ENCODE measurements around the gene VWCE.
A peak's percentile ranks its signal among the peaks of the same experiment; 100 is the strongest.
"Not testable (repeated sequence)": the region's sequence is repeated elsewhere in the genome, so short reads cannot be mapped to it uniquely, and the experiment has no call there.

Gene VWCE

DNA sequence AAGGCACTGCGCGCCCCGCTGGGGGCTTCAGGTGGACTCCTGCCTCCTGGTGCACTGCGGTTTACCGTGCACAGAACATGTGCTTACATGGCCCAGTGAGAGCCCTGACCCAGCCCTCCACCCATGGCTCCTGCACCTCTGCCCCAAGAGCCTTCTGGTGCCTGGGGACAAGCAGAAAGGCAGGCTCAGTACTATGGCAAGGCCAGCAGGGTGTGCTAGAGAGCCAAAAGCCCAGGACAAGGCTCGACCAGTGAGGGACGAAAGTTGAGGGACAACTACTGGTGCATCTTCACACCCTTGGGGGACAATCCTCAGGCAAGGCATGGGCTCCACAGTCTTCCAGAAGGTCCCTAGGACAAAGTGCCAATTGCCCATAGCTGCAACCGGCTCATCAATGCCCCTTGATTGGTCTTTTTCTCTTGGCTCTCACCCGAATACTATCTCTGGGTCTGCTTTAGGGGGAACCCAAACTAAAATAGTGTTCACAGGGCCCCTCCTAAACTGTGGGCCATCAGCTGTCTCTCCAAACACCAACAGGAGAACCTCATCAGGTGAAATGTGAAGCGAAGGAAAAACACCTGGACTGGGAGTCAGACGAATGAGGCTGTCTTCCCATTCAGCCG lies 40.6 kb downstream of the VWCE start:
- H3K4me3 ChIP-seq (ENCODE audit: low read depth, low read length): no peak overlapping the region
- peak; percentile 19 for DNase-seq (ENCODE audit: low read depth)
- TF ChIP-seq, protein P1, sequence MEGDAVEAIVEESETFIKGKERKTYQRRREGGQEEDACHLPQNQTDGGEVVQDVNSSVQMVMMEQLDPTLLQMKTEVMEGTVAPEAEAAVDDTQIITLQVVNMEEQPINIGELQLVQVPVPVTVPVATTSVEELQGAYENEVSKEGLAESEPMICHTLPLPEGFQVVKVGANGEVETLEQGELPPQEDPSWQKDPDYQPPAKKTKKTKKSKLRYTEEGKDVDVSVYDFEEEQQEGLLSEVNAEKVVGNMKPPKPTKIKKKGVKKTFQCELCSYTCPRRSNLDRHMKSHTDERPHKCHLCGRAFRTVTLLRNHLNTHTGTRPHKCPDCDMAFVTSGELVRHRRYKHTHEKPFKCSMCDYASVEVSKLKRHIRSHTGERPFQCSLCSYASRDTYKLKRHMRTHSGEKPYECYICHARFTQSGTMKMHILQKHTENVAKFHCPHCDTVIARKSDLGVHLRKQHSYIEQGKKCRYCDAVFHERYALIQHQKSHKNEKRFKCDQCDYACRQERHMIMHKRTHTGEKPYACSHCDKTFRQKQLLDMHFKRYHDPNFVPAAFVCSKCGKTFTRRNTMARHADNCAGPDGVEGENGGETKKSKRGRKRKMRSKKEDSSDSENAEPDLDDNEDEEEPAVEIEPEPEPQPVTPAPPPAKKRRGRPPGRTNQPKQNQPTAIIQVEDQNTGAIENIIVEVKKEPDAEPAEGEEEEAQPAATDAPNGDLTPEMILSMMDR (IDR thresholded peaks at IDR 0.05; ENCODE audit: low read depth, low read length, missing control alignments): peak; percentile 99

DNA sequence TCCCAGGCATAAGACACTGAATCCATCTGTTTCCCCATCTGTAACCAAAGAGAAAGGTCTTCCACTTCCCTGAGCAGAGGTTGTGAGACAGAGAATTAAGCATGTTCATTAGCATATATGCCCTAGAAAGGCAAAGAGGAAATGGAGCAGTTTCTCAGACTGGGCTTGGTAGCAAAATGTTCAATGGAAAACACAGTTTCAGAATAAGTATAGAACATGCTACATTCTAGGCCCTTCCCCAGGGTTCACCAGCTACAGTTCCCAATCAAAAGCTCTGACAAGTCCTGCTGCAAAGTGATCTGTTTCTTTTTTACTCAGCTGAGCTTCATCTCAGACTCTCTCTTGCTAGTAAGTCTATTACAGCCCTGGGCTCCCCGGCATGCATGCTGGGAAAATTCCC lies 42.8 kb downstream of the VWCE start:
- not testable (repeated sequence) for H3K4me3 ChIP-seq (ENCODE audit: low read depth, low read length); DNase-seq (ENCODE audit: low read depth)

DNA sequence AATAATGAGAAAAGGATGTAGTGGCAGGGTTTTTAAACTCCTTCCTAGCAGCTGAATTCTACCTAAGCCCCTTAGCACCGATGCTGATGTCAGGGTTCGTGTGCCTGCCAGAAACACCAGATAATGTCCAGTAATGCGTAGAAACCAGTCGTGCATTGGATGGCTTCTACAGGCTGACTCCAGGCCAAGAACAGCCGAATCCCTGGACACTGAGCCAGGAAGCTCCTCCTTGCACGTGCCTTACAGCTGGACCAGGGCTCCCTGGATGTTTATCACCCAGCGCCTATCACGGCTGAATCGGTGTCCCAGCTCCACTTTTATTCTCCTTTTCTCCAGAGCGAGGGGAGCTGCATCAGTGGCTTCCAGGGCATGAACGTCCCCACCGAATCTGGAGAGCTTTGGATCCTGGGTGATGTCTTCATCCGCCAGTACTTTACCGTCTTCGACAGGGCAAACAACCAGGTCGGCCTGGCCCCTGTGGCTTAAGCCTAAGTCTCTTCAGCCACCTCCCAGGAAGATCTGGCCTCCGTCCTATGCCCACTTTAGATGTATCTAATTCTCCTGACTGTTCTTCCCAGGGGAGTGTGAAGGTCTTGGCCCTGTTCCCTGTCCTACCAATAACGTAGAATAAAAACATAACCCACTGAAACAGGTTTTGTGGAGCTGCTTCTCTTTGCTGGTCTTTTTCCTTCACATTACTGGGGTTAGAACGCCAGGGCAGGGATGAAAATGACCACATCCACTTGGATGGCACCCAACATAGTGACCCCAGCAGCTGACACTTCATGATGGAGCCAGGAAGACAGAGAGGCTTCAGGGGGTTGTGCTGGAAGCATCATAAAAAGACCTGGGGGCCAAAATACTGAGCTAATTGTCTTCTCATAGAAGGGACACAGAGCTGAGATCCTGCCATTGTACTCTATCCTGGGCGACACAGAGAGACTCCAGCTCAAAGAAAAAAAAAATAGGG lies 44.0 kb downstream of the VWCE start:
- not testable (repeated sequence) for DNase-seq (ENCODE audit: low read depth); H3K4me3 ChIP-seq (ENCODE audit: low read depth, low read length)

GRCh38 chr11:61249201-61249600 lies 45.9 kb downstream of the VWCE start:
- not testable (repeated sequence) for DNase-seq (ENCODE audit: low read depth); H3K4me3 ChIP-seq (ENCODE audit: low read depth, low read length)

DNA sequence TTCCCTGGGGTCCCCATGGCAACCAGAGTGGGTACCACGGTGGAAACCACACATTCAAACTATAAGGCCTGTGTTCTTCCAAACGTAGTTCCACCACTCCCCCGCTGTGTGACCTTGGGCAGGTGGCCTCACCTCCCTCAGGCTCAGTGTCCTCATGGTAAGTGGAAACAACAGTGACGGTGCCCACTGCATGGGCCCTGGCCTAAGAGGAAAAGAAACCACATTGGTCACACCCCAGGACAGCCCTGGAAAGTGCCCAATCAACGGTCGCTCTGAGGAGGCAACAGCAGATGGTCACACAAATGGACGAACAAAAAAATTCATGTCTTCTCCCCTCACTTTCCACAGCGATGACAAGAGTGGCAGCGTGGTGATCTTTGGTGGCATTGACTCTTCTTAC lies 47.0 kb downstream of the VWCE start:
- not testable (repeated sequence) for H3K4me3 ChIP-seq (ENCODE audit: low read depth, low read length); DNase-seq (ENCODE audit: low read depth)

- not testable (repeated sequence) for H3K4me3 ChIP-seq (ENCODE audit: low read depth, low read length); DNase-seq (ENCODE audit: low read depth)
Observed at GRCh38 chr11:61245284-61245964, 49.7 kb downstream of the VWCE start.

GRCh38 chr11:61241526-61241925 lies 53.6 kb downstream of the VWCE start:
- not testable (repeated sequence) for DNase-seq (ENCODE audit: low read depth); H3K4me3 ChIP-seq (ENCODE audit: low read depth, low read length)

DNA sequence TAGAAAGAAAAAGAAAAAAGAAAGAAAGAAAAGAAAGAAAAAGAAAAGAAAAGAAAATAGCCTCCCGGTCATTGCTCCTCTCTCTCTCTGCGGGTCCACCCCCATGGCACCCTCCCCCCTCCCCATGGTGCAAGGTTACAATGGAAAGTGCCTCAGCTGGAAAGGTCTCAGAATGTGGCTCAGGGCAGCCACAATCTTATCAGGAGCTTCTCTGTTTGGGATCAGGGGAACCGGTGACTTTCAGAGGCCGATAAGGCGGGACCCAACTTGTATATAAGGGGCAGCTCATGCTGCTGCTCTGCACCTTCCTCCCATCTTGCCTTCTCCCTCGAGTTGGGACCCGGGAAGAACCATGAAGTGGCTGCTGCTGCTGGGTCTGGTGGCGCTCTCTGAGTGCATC lies 54.2 kb downstream of the VWCE start, which contains the start of gene PGA5:
PGA5 (plus strand) TSS at position 301 of the 400 bp plus-strand sequence; CDS start at position 353, 52 bp downstream.
- not testable (repeated sequence) for DNase-seq (ENCODE audit: low read depth); H3K4me3 ChIP-seq (ENCODE audit: low read depth, low read length)

DNA sequence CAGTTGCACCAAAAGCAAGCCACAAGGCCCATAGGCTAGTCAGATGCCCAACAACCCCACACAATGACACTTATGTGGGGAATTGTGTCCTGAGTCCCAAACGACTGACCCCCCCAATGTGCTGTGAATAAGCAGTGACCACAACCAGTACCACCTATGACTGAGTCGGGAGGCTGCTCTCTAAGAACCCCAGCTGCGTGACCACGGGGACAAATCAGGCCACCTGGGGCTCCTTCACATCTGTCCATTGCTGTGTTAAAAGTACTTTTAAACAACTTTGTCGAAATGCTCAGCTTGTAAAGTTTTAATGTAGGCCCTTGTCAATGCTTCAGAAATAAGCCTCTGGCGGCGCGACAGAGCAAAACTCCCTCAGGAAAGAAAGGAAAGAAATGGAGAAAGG lies 54.8 kb downstream of the VWCE start:
- not testable (repeated sequence) for H3K4me3 ChIP-seq (ENCODE audit: low read depth, low read length); DNase-seq (ENCODE audit: low read depth)

GRCh38 chr11:61237130-61237529 lies 58.0 kb downstream of the VWCE start:
- DNase-seq (ENCODE audit: low read depth): not testable (repeated sequence)

DNA sequence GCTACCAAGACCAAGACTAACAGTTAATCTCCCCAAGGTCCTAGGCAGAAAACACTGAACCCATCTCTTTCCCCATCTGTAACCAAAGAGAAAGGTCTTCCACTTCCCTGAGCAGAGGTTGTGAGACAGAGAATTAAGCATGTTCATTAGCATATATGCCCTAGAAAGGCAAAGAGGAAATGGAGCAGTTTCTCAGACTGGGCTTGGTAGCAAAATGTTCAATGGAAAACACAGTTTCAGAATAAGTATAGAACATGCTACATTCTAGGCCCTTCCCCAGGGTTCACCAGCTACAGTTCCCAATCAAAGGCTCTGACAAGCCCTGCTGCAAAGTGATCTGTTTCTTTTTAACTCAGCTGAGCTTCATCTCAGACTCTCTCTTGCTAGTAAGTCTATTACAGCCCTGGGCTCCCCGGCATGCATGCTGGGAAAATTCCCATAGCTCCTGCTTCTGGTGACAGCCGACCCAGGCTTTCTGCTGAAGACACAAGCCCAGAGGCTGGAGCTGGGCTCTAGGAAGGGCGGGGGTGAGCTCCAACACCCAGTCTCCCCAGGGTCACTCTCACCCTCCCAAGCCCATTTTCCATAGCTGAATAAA lies 62.5 kb downstream of the VWCE start:
- H3K4me3 ChIP-seq (ENCODE audit: low read depth, low read length); DNase-seq (ENCODE audit: low read depth): not testable (repeated sequence)

More at GRCh38 chr11:61237130-61237529, 58.0 kb downstream of the VWCE start:
- not testable (repeated sequence) for H3K4me3 ChIP-seq (ENCODE audit: low read depth, low read length)

DNA sequence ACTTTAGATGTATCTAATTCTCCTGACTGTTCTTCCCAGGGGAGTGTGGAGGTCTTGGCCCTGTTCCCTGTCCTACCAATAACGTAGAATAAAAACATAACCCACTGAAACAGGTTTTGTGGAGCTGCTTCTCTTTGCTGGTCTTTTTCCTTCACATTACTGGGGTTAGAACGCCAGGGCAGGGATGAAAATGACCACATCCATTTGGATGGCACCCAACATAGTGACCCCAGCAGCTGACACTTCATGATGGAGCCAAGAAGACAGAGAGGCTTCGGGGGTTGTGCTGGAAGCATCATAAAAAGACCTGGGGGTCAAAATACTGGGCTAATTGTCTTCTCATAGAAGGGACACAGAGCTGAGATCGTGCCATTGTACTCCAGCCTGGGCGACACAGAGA lies 63.5 kb downstream of the VWCE start:
- not testable (repeated sequence) for H3K4me3 ChIP-seq (ENCODE audit: low read depth, low read length); DNase-seq (ENCODE audit: low read depth)

GRCh38 chr11:61231033-61231432 lies 64.1 kb downstream of the VWCE start:
- DNase-seq (ENCODE audit: low read depth); H3K4me3 ChIP-seq (ENCODE audit: low read depth, low read length): not testable (repeated sequence)

DNA sequence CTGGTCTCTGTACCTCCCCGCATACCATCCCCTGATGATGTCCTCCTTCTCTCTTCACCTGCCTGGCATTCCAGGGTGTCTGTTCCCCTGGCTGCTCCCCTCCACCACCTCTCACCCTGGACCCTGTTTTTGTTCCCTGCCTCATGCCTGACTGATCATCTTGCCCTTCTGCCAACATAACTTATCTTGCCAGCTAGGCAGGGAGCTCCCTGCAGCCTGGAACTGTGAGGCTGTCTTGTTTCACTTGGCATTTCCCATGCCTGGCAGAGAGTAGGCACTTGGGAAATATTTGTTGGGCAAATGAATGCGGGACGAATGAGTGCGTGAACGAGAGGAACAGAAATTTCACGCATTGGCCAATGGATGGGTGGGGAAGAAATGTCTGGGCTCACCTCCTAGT lies 65.7 kb downstream of the VWCE start:
- DNase-seq (ENCODE audit: low read depth); H3K4me3 ChIP-seq (ENCODE audit: low read depth, low read length): not testable (repeated sequence)

DNA sequence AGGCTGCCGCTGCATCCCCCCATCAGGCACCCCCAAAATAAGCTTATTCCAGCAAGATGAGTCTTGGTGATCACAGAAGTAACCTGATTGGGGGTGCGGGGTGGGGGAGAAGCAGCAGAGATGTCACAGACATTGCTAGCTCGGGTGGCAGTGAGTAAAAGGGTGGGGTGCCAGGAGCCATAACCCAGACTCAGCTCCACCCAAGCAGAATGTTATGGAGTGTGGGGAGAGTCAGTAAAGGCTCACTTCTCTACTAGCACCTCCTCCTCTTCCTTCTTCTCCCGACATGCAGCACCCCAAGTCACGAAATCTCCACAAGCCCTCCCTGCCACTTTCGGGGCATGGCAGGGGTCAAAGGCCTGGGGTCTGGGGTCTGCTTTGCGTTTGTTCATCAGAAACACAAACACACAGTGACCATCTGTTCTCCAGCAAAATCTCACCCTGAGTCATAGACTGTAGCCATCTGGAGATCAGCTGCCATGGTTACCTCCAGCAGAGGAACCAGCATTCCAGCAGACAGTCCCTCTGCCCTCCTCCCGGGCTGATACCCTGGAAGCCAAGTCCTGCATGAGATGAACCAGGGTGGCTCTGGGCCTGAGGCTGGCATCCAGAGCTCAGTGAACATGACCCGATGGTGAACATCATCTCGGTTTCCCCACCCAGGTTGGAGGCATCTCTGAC lies 68.5 kb downstream of the VWCE start:
- H3K4me3 ChIP-seq (ENCODE audit: low read depth, low read length); DNase-seq (ENCODE audit: low read depth): not testable (repeated sequence)

DNA sequence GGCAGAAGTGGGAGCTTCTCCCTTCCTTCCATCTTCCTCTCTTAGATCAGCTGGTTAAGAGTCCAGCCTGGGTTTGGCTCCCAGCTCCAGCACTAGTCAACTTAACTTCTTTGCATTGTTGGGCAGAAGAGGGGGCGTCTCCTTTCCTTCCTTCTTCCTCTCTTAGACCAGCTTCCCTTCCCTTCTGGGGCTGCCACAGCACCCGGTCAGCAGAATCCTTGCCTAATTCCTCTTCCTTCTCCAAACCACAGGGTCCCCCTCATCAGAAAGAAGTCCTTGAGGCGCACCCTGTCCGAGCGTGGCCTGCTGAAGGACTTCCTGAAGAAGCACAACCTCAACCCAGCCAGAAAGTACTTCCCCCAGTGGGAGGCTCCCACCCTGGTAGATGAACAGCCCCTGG lies 72.4 kb downstream of the VWCE start:
- not testable (repeated sequence) for H3K4me3 ChIP-seq (ENCODE audit: low read depth, low read length); DNase-seq (ENCODE audit: low read depth)

DNA sequence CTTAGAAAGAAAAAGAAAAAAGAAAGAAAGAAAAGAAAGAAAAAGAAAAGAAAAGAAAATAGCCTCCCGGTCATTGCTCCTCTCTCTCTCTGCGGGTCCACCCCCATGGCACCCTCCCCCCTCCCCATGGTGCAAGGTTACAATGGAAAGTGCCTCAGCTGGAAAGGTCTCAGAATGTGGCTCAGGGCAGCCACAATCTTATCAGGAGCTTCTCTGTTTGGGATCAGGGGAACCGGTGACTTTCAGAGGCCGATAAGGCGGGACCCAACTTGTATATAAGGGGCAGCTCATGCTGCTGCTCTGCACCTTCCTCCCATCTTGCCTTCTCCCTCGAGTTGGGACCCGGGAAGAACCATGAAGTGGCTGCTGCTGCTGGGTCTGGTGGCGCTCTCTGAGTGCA lies 73.1 kb downstream of the VWCE start, which contains the start of gene PGA4:
PGA4 (plus strand) TSS at position 301 of the 400 bp plus-strand sequence; CDS start at position 355, 54 bp downstream.
- not testable (repeated sequence) for H3K4me3 ChIP-seq (ENCODE audit: low read depth, low read length); DNase-seq (ENCODE audit: low read depth)

All from GM12864 (cell line).